ENCODE results near the gene ABHD14A. TPM values are rescaled to one million over a fixed set of nuclear protein-coding genes. Genes with fewer than 3 reads are reported as not detected.

ABHD14A gene
- total and polyA plus RNA-seq, 12 donors = 19.3 to 80.1 (median 25.4) TPM

GRCh38 chr3:51997172-51997571, 22.3 kb downstream of the ABHD14A start:
- WGBS, 2 donors = 66 to 67% methylated on average over 2 of the region's 2 CpGs
- intact Hi-C loops (cut with DNase I) = loop anchor here in 1 of 10 donors (10.0 kb wide), 1 partner anchor 288 kb away; the partner anchor contains the start of gene GLYCTK
- DNase-seq = no peak
- Histone ChIP-seq H3K27me3 (no peaks in the 10 kb centered on the region), H3K27ac (no peak overlapping the region), H3K9me3 (no peaks in the 10 kb centered on the region), H3K36me3 (peaks cover 0 to 29% (median 16%) of the 10 kb centered on the region in 9 donors), H3K4me3 (no peak overlapping the region), H3K4me1 (peaks cover 5 to 34% (median 25%) of the 10 kb centered on the region in 9 donors)
- no peak for ATAC-seq
- TF ChIP-seq CTCF (IDR thresholded peaks at IDR 0.05) = no peak

GRCh38 chr3:51997935-51998596, 23.2 kb downstream of the ABHD14A start:
- Histone ChIP-seq H3K4me1 (peaks cover 5 to 31% (median 25%) of the 10 kb centered on the region in 9 donors), H3K4me3 (no peak overlapping the region), H3K9me3 (no peaks in the 10 kb centered on the region), H3K27me3 (no peaks in the 10 kb centered on the region), H3K36me3 (peaks cover 0 to 20% (median 16%) of the 10 kb centered on the region in 9 donors), H3K27ac (no peak overlapping the region)
- 48 to 52% methylated on average over 7 of the region's 7 CpGs for WGBS, 2 donors
- no peak for TF ChIP-seq CTCF (IDR thresholded peaks at IDR 0.05)
- intact Hi-C loops (cut with DNase I) = loop anchor here in 1 of 10 donors (10.0 kb wide), 1 partner anchor 287 kb away; the partner anchor contains the start of gene GLYCTK
- ATAC-seq = no peak
- no peak for DNase-seq

GRCh38 chr3:51998774-51999173, 23.9 kb downstream of the ABHD14A start:
- H3K27me3 ChIP-seq = no peaks in the 10 kb centered on the region

GRCh38 chr3:51999846-52000245, 25.0 kb downstream of the ABHD14A start:
- intact Hi-C loops (cut with DNase I) = loop anchor here (2.0 to 10.0 kb wide), 9 partner anchors 52 to 342 kb away; partner anchors contain the start of gene GLYCTK (in 1 of the 10)
- TF ChIP-seq CTCF (IDR thresholded peaks at IDR 0.05) = no peak
- H3K36me3 ChIP-seq = peaks cover 0 to 2% (median 1%) of the 10 kb centered on the region in 9 donors
- no peaks in the 10 kb centered on the region for H3K27me3 ChIP-seq
- 80 to 83% methylated on average over 2 of the region's 2 CpGs for WGBS, 2 donors
- H3K4me3 ChIP-seq = no peak overlapping the region
- H3K4me1 ChIP-seq = peaks cover 6 to 26% (median 16%) of the 10 kb centered on the region in 9 donors
- DNase-seq (no peak), ATAC-seq (no peak)
- no peaks in the 10 kb centered on the region for H3K9me3 ChIP-seq
- no peak overlapping the region for H3K27ac ChIP-seq

More at GRCh38 chr3:51998774-51999173, 23.9 kb downstream of the ABHD14A start:
- WGBS, 2 donors = 69 to 75% methylated on average over 7 of the region's 7 CpGs
- Histone ChIP-seq H3K4me1 (peaks cover 5 to 25% (median 19%) of the 10 kb centered on the region in 9 donors), H3K4me3 (no peak overlapping the region), H3K27ac (no peak overlapping the region), H3K36me3 (peaks cover 0 to 13% (median 12%) of the 10 kb centered on the region in 9 donors), H3K9me3 (no peaks in the 10 kb centered on the region)
- intact Hi-C loops (cut with DNase I) = loop anchor here in 1 of 10 donors (10.0 kb wide), 1 partner anchor 286 kb away; the partner anchor contains the start of gene GLYCTK
- no peak for TF ChIP-seq CTCF (IDR thresholded peaks at IDR 0.05)
- no peak for DNase-seq
- no peak for ATAC-seq

Data from heart right ventricle (tissue), 16 donors.